IPS-15b (cell line): ENCODE results near the gene MSANTD7.
A peak's percentile ranks its signal among the peaks of the same experiment; 100 is the strongest.

Experiments used
- H3K27me3 ChIP-seq: one replicate; pipeline ENCODE4 v1.6.1; 2013; ENCODE audit warnings: low read length; ENCODE audit not compliant: control insufficient read depth, insufficient read depth
- H3K36me3 ChIP-seq: one replicate; pipeline ENCODE4 v1.6.1; 2013; ENCODE audit warnings: low read length; ENCODE audit not compliant: control insufficient read depth, insufficient read depth
- H3K4me1 ChIP-seq: one replicate; pipeline ENCODE4 v1.6.1; 2013; ENCODE audit warnings: mild to moderate bottlenecking, low read length; ENCODE audit not compliant: control insufficient read depth, insufficient read depth
- H3K4me3 ChIP-seq: one replicate; pipeline ENCODE4 v1.5.1; 2013; ENCODE audit warnings: low read depth, low read length
- H3K9ac ChIP-seq: one replicate; pipeline ENCODE4 v1.6.1; 2013; ENCODE audit warnings: low read depth, mild to moderate bottlenecking, low read length
- H3K9me3 ChIP-seq: one replicate; pipeline ENCODE4 v1.6.1; 2013; ENCODE audit warnings: mild to moderate bottlenecking, low read length; ENCODE audit not compliant: control insufficient read depth, insufficient read depth

The MSANTD7 gene

DNA sequence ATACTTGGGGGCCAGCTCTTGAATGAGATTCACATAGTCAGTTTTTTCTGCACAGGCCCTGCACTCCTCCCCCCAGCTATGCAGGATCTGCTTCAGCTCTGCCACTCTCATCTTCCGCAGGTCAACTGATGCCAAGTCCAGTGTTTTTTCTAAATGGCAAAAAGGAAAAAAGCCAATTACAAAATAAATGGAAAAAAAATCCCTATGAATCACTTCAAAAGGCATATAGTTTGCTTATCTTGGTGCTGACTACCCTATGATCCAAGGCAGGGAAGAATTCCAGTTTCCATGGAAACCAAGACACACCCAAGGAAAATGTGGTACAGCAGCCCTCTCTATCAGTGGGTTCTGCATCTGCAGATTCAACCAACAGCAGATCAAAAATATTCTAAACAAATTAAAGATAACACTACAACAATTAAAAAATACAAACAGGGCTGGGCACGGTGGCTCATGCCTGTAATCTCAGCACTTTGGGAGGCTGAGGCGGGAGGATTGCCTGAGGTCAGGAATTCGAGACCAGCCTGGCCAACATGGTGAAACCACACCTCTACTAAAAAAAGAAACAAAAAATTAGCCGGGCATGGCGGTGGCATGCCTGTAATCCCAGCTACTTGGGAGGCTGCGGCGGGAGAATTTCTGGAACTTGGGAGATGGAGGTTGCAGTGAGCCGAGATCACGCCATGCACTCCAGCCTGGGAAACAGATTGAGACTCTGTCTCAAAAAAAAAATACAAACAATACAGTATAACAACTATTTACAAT, 17.9 kb upstream of the MSANTD7 start:
- no peaks in the 10 kb centered on the region for H3K4me1 ChIP-seq
- H3K9me3 ChIP-seq: no peaks in the 10 kb centered on the region
- H3K27me3 ChIP-seq: no peaks in the 10 kb centered on the region
- H3K4me3 ChIP-seq: no peak overlapping the region
- no peaks in the 10 kb centered on the region for H3K36me3 ChIP-seq
- H3K9ac ChIP-seq: no peak overlapping the region

GRCh38 chr10:14820775-14821154, 17.3 kb upstream of the MSANTD7 start:
- Histone ChIP-seq H3K36me3 (no peaks in the 10 kb centered on the region), H3K4me1 (no peaks in the 10 kb centered on the region), H3K9me3 (no peaks in the 10 kb centered on the region), H3K27me3 (no peaks in the 10 kb centered on the region), H3K4me3 (no peak overlapping the region), H3K9ac (no peak overlapping the region)

DNA sequence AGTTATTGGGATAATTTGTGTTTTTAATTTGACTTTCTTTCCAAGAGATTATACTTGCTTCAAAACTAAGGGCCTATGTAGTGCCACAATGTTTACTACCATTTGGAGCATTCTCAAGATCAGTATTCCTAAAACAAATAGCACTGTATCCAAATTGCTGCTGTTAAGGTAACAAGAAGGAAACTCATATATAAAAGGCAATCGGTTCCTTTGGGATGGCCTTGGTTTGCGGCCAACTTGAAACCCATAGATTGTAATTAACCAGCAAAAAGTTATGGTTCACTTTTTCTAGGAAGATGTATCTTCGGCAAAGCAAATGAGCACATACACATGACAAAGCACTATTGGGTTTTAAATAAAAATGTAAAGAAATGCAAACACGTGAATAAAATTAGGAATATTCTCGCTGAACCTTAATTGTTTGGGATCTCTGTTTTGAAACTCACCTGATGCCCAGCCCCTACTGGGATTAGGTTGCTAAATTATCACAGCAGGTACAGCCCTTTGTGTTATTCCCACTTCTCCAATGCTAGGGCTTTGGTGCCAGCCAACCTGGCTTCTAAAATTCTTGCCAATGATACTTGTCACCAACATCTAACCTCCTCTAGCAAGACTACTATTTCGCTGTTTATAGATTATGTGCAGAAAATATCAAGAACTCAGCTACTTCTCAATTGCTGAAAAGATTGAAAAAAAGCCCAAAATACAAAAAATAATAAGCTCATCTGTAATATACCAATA, 16.3 kb upstream of the MSANTD7 start:
- no peaks in the 10 kb centered on the region for H3K9me3 ChIP-seq
- no peak overlapping the region for H3K9ac ChIP-seq
- H3K4me1 ChIP-seq: no peaks in the 10 kb centered on the region
- no peaks in the 10 kb centered on the region for H3K27me3 ChIP-seq
- no peak overlapping the region for H3K4me3 ChIP-seq
- H3K36me3 ChIP-seq: no peaks in the 10 kb centered on the region

DNA sequence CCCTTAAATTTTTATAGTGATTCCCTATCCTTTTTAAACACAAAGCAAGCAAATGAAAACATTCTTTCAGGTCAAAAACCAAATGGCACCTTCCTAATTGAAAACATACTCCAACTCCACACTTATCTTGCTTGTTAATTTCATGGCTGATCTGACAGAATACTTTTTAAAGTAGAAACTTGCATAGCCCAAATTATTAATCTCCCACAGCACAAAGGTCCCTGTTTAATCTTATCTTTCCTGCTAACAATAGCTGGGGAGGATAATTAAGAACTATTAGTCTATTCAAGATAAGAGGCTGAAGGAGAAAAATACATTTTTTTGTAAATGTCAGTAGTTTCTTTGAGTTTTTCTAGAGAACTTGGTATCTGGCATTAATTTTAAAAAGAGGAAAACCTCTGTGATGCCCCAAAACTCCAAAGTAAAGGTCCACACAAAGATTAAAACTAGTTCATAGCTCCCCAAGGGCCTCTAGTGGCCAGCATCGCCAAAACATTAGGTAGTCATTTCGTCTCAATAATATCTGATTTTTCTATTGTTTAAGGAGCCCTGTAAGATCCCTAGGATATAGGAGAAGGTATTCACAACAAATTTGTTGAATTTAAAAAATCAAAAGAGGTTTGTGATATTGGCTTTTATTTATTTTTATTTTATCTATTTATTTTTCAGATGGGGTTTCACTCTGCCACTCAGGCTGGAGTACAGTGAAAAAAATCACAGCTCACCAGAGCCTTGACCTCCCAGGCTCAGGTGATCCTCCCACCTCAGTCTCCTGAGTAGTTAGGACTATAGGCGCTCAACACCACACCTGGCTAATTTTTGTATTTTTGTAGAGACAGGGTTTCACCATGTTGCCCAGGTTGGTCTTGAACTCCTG, 15.0 kb upstream of the MSANTD7 start:
- no peaks in the 10 kb centered on the region for H3K36me3 ChIP-seq
- H3K27me3 ChIP-seq: no peaks in the 10 kb centered on the region
- no peaks in the 10 kb centered on the region for H3K4me1 ChIP-seq
- no peak overlapping the region for H3K4me3 ChIP-seq
- H3K9me3 ChIP-seq: no peaks in the 10 kb centered on the region
- H3K9ac ChIP-seq: no peak overlapping the region

- no peaks in the 10 kb centered on the region for H3K27me3 ChIP-seq
- H3K9me3 ChIP-seq: no peaks in the 10 kb centered on the region
- H3K9ac ChIP-seq: no peak overlapping the region
- no peaks in the 10 kb centered on the region for H3K4me1 ChIP-seq
- no peak overlapping the region for H3K4me3 ChIP-seq
- no peaks in the 10 kb centered on the region for H3K36me3 ChIP-seq
Measured at GRCh38 chr10:14823966-14824365, 14.1 kb upstream of the MSANTD7 start.

GRCh38 chr10:14826076-14826829, 11.9 kb upstream of the MSANTD7 start:
- Histone ChIP-seq H3K4me3 (no peak overlapping the region), H3K4me1 (no peaks in the 10 kb centered on the region), H3K9me3 (no peaks in the 10 kb centered on the region), H3K36me3 (no peaks in the 10 kb centered on the region), H3K27me3 (no peaks in the 10 kb centered on the region), H3K9ac (no peak overlapping the region)

- H3K9me3 ChIP-seq: no peaks in the 10 kb centered on the region
- H3K4me1 ChIP-seq: no peaks in the 10 kb centered on the region
- H3K36me3 ChIP-seq: no peaks in the 10 kb centered on the region
- no peak overlapping the region for H3K4me3 ChIP-seq
- H3K9ac ChIP-seq: no peak overlapping the region
- H3K27me3 ChIP-seq: no peaks in the 10 kb centered on the region
Measured at GRCh38 chr10:14833106-14833505, 5.0 kb upstream of the MSANTD7 start.

DNA sequence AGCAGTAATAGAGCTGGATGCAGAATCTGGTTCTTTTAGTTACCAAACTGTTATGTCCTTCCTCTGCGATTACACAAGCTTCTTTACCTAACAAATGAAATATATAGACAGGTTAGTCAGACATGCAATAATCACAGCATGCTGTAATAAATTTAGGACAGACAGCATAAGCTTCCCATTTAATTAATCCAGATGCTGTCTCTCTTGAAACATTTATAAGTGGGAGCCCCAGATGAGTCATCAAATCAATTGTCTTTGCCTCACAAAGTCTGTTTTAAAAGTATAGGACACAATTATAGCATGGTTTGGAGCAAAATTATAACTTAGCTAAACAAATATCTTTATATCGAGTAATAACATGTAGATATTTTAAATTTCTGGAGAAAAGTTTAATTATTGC, 1.9 kb upstream of the MSANTD7 start:
- H3K27me3 ChIP-seq: no peaks in the 10 kb centered on the region
- no peak overlapping the region for H3K4me3 ChIP-seq

GRCh38 chr10:14837003-14837756, 926 bp upstream of the MSANTD7 start:
- Histone ChIP-seq H3K4me1 (peaks cover 2% of the 10 kb centered on the region), H3K4me3 (peak overlapping the region; percentile 95), H3K9ac (peak overlapping the region; percentile 57), H3K36me3 (peaks cover 9% of the 10 kb centered on the region), H3K9me3 (no peaks in the 10 kb centered on the region), H3K27me3 (no peaks in the 10 kb centered on the region)

More for the DNA sequence above, 1.9 kb upstream of the MSANTD7 start:
- Histone ChIP-seq H3K9ac (no peak overlapping the region), H3K4me1 (peaks cover 2% of the 10 kb centered on the region), H3K9me3 (no peaks in the 10 kb centered on the region), H3K36me3 (no peaks in the 10 kb centered on the region)

GRCh38 chr10:14838582-14839304, 637 bp downstream of the MSANTD7 start:
- Histone ChIP-seq H3K27me3 (no peaks in the 10 kb centered on the region), H3K4me3 (peak overlapping the region; percentile 95), H3K9me3 (no peaks in the 10 kb centered on the region), H3K4me1 (peaks cover 2% of the 10 kb centered on the region), H3K36me3 (peaks cover 25% of the 10 kb centered on the region), H3K9ac (peak overlapping the region; percentile 96)
